ENCODE measurements around the gene LGALS9. TPM values are rescaled to one million over a fixed set of nuclear protein-coding genes. Genes with fewer than 3 reads are reported as not detected.
A peak's percentile ranks its signal among the peaks of the same experiment; 100 is the strongest.

The LGALS9 gene
- total and polyA plus RNA-seq, 9 of the 15 experiments (the other 6 are each of a cell fraction or from before 2014, with no cell fraction given), result 0.45 to 6.9 (median 2.8) TPM

DNA sequence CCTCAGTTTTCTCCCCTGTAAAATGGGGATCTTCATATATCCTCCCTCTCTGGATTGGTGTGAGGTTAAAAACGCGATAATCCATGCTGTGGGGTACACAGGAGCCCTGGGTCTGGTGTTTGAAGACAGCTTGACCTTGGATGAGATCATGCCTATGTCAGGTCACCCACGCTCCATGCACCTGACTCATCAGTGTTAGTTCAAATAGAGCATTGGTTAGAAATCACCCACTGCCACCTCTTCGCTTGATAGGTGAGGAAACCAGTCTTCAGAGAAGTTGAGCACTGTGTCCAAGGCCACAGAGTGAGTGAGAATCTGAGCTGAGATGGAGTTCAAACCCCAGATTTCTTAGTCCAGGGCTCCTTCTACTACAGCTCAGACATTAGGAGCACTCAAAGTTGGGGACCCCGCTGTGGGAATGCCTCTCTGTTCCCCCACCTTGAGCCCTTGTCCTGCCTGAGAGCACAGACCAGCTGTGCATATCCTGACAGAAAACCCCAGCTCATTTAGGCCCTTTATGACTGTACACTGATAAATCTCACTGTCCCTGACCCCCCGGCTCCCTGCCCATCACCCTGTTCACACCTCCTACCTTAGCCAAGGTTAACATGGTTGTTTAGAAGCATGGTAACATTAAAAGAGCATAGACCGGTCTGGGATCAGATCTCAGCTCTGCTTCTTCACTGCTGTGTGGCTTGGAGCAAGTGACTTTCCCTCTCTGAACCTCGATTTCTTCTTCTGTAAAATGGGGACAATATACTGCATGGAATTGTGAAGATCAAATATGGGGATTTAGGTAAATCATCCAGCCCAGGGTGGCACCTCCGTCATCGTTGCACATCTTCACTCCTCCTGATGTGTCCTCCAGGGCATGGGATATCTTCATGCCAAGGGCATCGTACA lies 22.4 kb upstream of the LGALS9 start (continued):
- no peak for TF ChIP-seq SRF (CRISPR knock-in tag; IDR thresholded peaks at IDR 0.05)
- no peak for TF ChIP-seq CBX3 (IDR thresholded peaks at IDR 0.05; ENCODE audit: borderline replicate concordance in 1 of 2, low read length in 2 of 2)
- TF ChIP-seq, protein P1, sequence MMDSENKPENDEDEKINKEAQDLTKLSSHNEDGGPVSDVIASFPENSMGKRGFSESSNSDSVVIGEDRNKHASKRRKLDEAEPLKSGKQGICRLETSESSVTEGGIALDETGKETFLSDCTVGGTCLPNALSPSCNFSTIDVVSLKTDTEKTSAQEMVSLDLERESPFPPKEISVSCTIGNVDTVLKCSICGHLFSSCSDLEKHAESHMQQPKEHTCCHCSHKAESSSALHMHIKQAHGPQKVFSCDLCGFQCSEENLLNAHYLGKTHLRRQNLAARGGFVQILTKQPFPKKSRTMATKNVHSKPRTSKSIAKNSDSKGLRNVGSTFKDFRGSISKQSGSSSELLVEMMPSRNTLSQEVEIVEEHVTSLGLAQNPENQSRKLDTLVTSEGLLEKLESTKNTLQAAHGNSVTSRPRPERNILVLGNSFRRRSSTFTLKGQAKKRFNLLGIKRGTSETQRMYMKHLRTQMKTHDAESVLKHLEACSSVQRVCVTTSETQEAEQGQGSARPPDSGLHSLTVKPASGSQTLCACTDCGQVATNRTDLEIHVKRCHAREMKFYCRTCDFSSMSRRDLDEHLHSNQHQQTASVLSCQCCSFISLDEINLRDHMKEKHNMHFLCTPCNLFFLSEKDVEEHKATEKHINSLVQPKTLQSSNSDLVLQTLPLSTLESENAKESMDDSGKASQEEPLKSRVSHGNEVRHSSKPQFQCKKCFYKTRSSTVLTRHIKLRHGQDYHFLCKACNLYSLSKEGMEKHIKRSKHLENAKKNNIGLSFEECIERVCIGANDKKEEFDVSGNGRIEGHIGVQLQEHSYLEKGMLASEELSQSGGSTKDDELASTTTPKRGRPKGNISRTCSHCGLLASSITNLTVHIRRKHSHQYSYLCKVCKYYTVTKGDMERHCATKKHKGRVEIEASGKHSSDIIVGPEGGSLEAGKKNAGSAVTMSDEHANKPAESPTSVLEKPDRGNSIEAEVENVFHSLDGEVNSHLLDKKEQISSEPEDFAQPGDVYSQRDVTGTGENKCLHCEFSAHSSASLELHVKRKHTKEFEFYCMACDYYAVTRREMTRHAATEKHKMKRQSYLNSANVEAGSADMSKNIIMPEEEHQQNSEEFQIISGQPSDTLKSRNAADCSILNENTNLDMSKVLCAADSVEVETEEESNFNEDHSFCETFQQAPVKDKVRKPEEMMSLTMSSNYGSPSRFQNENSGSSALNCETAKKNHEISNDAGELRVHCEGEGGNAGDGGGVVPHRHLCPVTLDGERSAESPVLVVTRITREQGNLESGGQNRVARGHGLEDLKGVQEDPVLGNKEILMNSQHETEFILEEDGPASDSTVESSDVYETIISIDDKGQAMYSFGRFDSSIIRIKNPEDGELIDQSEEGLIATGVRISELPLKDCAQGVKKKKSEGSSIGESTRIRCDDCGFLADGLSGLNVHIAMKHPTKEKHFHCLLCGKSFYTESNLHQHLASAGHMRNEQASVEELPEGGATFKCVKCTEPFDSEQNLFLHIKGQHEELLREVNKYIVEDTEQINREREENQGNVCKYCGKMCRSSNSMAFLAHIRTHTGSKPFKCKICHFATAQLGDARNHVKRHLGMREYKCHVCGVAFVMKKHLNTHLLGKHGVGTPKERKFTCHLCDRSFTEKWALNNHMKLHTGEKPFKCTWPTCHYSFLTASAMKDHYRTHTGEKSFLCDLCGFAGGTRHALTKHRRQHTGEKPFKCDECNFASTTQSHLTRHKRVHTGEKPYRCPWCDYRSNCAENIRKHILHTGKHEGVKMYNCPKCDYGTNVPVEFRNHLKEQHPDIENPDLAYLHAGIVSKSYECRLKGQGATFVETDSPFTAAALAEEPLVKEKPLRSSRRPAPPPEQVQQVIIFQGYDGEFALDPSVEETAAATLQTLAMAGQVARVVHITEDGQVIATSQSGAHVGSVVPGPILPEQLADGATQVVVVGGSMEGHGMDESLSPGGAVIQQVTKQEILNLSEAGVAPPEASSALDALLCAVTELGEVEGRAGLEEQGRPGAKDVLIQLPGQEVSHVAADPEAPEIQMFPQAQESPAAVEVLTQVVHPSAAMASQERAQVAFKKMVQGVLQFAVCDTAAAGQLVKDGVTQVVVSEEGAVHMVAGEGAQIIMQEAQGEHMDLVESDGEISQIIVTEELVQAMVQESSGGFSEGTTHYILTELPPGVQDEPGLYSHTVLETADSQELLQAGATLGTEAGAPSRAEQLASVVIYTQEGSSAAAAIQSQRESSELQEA (IDR thresholded peaks at IDR 0.05; ENCODE audit: low read depth), result no peak
- TF ChIP-seq ZNF584 (CRISPR knock-in tag; IDR thresholded peaks at IDR 0.05; ENCODE audit: low read depth), result no peak
- TF ChIP-seq ESRRA (IDR thresholded peaks at IDR 0.05; ENCODE audit: borderline replicate concordance, low read depth), result peak; percentile 46; the same call in 1 of the 2 replicates
- TF ChIP-seq DACH1 (IDR thresholded peaks at IDR 0.05; ENCODE audit: partially characterized antibody), result no peak
- TF ChIP-seq, protein P2, sequence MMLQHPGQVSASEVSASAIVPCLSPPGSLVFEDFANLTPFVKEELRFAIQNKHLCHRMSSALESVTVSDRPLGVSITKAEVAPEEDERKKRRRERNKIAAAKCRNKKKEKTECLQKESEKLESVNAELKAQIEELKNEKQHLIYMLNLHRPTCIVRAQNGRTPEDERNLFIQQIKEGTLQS (IDR thresholded peaks at IDR 0.05), result 0 out of 2 replicates have a peak, but pooled peaks have one; percentile 30
- TF ChIP-seq, protein P2 (CRISPR knock-in tag; conservative IDR thresholded peaks at IDR 0.05), result no peak
